LNCAP (cell line): ENCODE data around the gene DMC1.

Experiments
- CTCF ChIP-seq: fragments of 450-650 bp; IDR thresholded peaks from 2 replicates; pipeline ENCODE4 v1.5.1; 2017; ENCODE audit warnings: mild to moderate bottlenecking

The DMC1 gene

GRCh38 chr22:38481871-38482332, 88.1 kb downstream of the DMC1 start:
- no peak for TF ChIP-seq CTCF

GRCh38 chr22:38481162-38481870, 88.7 kb downstream of the DMC1 start:
- no peak for TF ChIP-seq CTCF

- TF ChIP-seq CTCF = no peak
Measured at GRCh38 chr22:38479096-38479837, 90.7 kb downstream of the DMC1 start.

- TF ChIP-seq CTCF = no peak
Measured at GRCh38 chr22:38477585-38477984, 92.4 kb downstream of the DMC1 start.

- no peak for TF ChIP-seq CTCF
Measured at GRCh38 chr22:38474003-38474607, 95.9 kb downstream of the DMC1 start.

- TF ChIP-seq CTCF = no peak
Measured at GRCh38 chr22:38471237-38471636, 98.7 kb downstream of the DMC1 start.

- TF ChIP-seq CTCF = no peak
Measured at GRCh38 chr22:38469306-38469781, 100.6 kb downstream of the DMC1 start.
